ACC112 (cell line): ENCODE measurements around the gene JPH2.

Source experiments
- H2AFZ ChIP-seq: fragments of 200-600 bp; sonication (generic); one replicate; pipeline ENCODE4 v1.6.0; 2017; ENCODE audit warnings: antibody characterized with exemption, low read length; ENCODE audit not compliant: unreplicated experiment
- H3K27ac ChIP-seq: fragments of 200-600 bp; sonication (generic); 2 replicates; pipeline ENCODE4 v1.5.1; 2014; ENCODE audit warnings: low read depth, mild to moderate bottlenecking, antibody characterized with exemption, low read length, moderate library complexity
- H3K27me3 ChIP-seq: fragments of 200-600 bp; sonication (generic); 2 replicates; pipeline ENCODE4 v1.6.1; 2014; ENCODE audit warnings: mild to moderate bottlenecking, antibody characterized with exemption, low read length, moderate library complexity, mixed read lengths; ENCODE audit not compliant: insufficient read depth
- H3K36me3 ChIP-seq: fragments of 200-600 bp; sonication (generic); 2 replicates; pipeline ENCODE4 v1.6.1; 2016; ENCODE audit warnings: mild to moderate bottlenecking, antibody characterized with exemption, low read length, moderate library complexity, mixed read lengths; ENCODE audit not compliant: insufficient read depth
- H3K4me1 ChIP-seq: fragments of 200-600 bp; sonication (generic); one replicate; pipeline ENCODE4 v1.6.1; 2016; ENCODE audit warnings: low read length, mixed read lengths; ENCODE audit not compliant: insufficient read depth, unreplicated experiment, control insufficient read depth
- H3K4me3 ChIP-seq: fragments of 200-600 bp; sonication (generic); 2 replicates; pipeline ENCODE4 v1.5.1; 2014; ENCODE audit warnings: mild to moderate bottlenecking, low read depth, low read length
- H3K79me2 ChIP-seq: fragments of 200-600 bp; sonication (generic); one replicate; pipeline ENCODE4 v1.6.0; 2016; ENCODE audit warnings: low read length; ENCODE audit not compliant: control insufficient read depth, unreplicated experiment, insufficient read depth

Gene JPH2

GRCh38 chr20:44111712-44112335 is 75.2 kb downstream of the JPH2 start:
- H3K27me3 ChIP-seq, result peaks cover 39% of the 10 kb centered on the region
- no peak overlapping the region for H3K27ac ChIP-seq
- no peak overlapping the region for H3K4me3 ChIP-seq
- peaks cover 11% of the 10 kb centered on the region for H3K4me1 ChIP-seq
- H3K79me2 ChIP-seq, result no peaks in the 10 kb centered on the region
- no peak overlapping the region for H2AFZ ChIP-seq
- no peaks in the 10 kb centered on the region for H3K36me3 ChIP-seq

- Histone ChIP-seq H3K4me3 (no peak overlapping the region), H3K79me2 (no peaks in the 10 kb centered on the region), H3K27me3 (peaks cover 42% of the 10 kb centered on the region), H3K27ac (no peak overlapping the region), H3K4me1 (peaks cover 5% of the 10 kb centered on the region), H2AFZ (no peak overlapping the region), H3K36me3 (no peaks in the 10 kb centered on the region)
Observed at GRCh38 chr20:44110816-44111568, 76.0 kb downstream of the JPH2 start.

GRCh38 chr20:44109951-44110361 is 77.0 kb downstream of the JPH2 start:
- Histone ChIP-seq H3K4me3 (no peak overlapping the region), H3K27ac (no peak overlapping the region), H2AFZ (no peak overlapping the region), H3K4me1 (peaks cover 10% of the 10 kb centered on the region), H3K79me2 (no peaks in the 10 kb centered on the region), H3K27me3 (peaks cover 41% of the 10 kb centered on the region), H3K36me3 (no peaks in the 10 kb centered on the region)

- Histone ChIP-seq H2AFZ (no peak overlapping the region), H3K4me1 (peaks cover 8% of the 10 kb centered on the region), H3K27ac (no peak overlapping the region), H3K79me2 (no peaks in the 10 kb centered on the region), H3K36me3 (no peaks in the 10 kb centered on the region), H3K4me3 (no peak overlapping the region), H3K27me3 (peaks cover 72% of the 10 kb centered on the region)
Observed at GRCh38 chr20:44106615-44107014, 80.4 kb downstream of the JPH2 start.

DNA sequence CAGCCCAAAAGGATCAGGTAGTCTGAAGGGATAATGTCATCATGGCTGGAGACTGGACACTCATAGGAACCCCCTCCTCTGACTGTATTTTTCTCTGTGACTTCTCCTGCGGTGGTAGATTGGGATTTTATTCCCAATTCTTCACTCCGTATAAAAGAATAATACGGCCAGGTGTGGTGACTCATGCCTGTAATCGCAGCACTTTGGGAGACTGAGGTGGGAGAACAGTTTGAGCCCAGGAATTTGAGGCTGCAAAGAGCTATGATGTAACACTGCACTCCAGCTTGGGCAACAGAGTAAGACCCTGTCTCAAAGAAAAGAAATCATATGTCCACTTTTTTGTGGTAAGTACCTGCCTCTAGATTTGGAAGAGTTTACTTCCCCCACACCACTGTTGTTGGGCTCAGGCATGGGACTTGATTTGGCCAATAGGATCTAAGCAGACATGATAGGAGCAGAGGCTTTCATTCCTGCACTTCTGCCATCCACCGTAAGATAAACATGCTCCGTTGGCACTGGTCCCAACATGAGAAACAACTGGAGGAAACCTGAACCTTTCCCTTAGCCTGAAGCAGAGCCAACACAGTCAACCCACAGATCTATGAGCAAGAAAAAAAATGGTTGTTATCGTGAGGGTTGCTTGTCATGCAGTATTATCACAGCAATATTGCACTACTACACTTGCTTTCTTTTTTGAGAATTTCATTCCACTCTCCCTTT is 82.0 kb downstream of the JPH2 start:
- Histone ChIP-seq H2AFZ (no peak overlapping the region), H3K27me3 (peaks cover 89% of the 10 kb centered on the region), H3K27ac (no peak overlapping the region), H3K4me3 (no peak overlapping the region), H3K4me1 (peaks cover 7% of the 10 kb centered on the region), H3K36me3 (no peaks in the 10 kb centered on the region), H3K79me2 (no peaks in the 10 kb centered on the region)

- H3K27ac ChIP-seq, result no peak overlapping the region
- no peaks in the 10 kb centered on the region for H3K79me2 ChIP-seq
Observed at GRCh38 chr20:44102582-44102981, 84.4 kb downstream of the JPH2 start.

GRCh38 chr20:44099832-44100231 is 87.2 kb downstream of the JPH2 start:
- no peak overlapping the region for H3K27ac ChIP-seq
- peaks cover 48% of the 10 kb centered on the region for H3K27me3 ChIP-seq
- H2AFZ ChIP-seq, result no peak overlapping the region
- no peak overlapping the region for H3K4me3 ChIP-seq
- H3K79me2 ChIP-seq, result no peaks in the 10 kb centered on the region
- no peaks in the 10 kb centered on the region for H3K36me3 ChIP-seq
- H3K4me1 ChIP-seq, result peaks cover 1% of the 10 kb centered on the region

More at GRCh38 chr20:44102582-44102981, 84.4 kb downstream of the JPH2 start:
- no peak overlapping the region for H3K4me3 ChIP-seq
- H3K4me1 ChIP-seq, result peaks cover 7% of the 10 kb centered on the region
- H3K27me3 ChIP-seq, result peaks cover 74% of the 10 kb centered on the region
- no peaks in the 10 kb centered on the region for H3K36me3 ChIP-seq
- no peak overlapping the region for H2AFZ ChIP-seq

DNA sequence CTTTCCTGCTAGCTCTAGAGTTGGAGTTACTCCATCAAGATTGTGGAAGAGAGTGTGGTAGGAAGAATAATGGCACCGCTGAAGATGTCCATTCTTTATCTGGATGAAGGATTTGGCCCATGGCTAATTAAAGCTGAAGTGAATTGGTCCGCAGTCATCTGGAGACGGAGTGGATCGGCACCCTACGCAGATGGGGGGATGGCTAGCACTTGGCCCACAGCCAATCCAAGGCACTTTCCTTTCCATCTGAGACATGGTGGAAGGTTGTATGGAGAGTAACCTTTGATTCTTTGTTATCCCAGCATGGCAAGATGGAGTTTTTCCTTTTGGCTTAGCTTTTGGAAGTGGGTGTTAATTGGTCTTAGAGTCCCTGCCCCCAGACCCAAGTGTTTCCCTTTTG is 88.3 kb downstream of the JPH2 start:
- peaks cover 37% of the 10 kb centered on the region for H3K27me3 ChIP-seq
- no peaks in the 10 kb centered on the region for H3K36me3 ChIP-seq
- no peak overlapping the region for H3K27ac ChIP-seq
- H3K4me1 ChIP-seq, result no peaks in the 10 kb centered on the region
- no peak overlapping the region for H2AFZ ChIP-seq
- no peak overlapping the region for H3K4me3 ChIP-seq
- no peaks in the 10 kb centered on the region for H3K79me2 ChIP-seq

GRCh38 chr20:44098256-44098630 is 88.7 kb downstream of the JPH2 start:
- Histone ChIP-seq H3K4me1 (no peaks in the 10 kb centered on the region), H3K79me2 (no peaks in the 10 kb centered on the region), H3K27ac (no peak overlapping the region), H3K36me3 (no peaks in the 10 kb centered on the region), H2AFZ (no peak overlapping the region), H3K27me3 (peaks cover 32% of the 10 kb centered on the region), H3K4me3 (no peak overlapping the region)

GRCh38 chr20:44097521-44098255 is 89.3 kb downstream of the JPH2 start:
- Histone ChIP-seq H3K27me3 (peaks cover 27% of the 10 kb centered on the region), H3K79me2 (no peaks in the 10 kb centered on the region), H3K27ac (no peak overlapping the region), H3K4me1 (no peaks in the 10 kb centered on the region), H2AFZ (no peak overlapping the region), H3K36me3 (no peaks in the 10 kb centered on the region), H3K4me3 (no peak overlapping the region)
